ENCODE data around the gene ITGB3BP.

DNA sequence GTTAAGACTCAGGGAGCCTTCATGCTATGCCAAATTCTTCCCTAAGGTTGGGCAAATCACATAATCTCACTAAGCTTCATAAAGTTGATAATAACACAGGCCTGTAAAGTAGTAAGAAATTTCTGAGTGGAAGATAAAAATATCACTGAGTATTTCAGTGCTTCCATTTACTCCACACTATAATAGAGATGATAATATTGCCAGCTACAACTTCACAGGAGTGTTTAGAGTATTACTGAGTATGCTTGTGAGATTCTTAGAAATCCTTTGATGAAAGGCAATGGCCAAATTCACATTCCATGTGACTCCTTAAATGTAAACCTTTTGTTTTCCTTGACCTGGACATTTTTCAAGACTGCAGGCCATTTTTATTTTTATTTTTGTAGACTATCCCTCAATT lies 10.4 kb downstream of the ITGB3BP start:
- TF ChIP-seq CTCF (IDR thresholded peaks at IDR 0.05) (no peak), POLR2AphosphoS5 (IDR thresholded peaks at IDR 0.05; ENCODE audit: low read depth, low read length) (no peak)

All from Panc1 (cell line).